Mucosa of descending colon (tissue), 3 donors: ENCODE data around the gene ABLIM2. TPM values are rescaled to one million over a fixed set of nuclear protein-coding genes. Genes with fewer than 3 reads are reported as not detected.

ENCODE experiments used
- ATAC-seq: fragments of 200-7000 bp; cut with Tn5 transposase; one replicate; pipeline ENCODE4 v1.9.1; 2020; ENCODE audit warnings: mild to moderate bottlenecking, moderate library complexity
- DNase-seq, 3 donors: peaks; one replicate each; pipeline ENCODE4 v3.0.0-alpha.2; 2020
- H3K36me3 ChIP-seq: fragments of 200-600 bp; one replicate; pipeline ENCODE4 v1.8.0; 2021; ENCODE audit warnings: low read depth, mild to moderate bottlenecking
- H3K4me1 ChIP-seq: fragments of 200-600 bp; one replicate; pipeline ENCODE4 v1.8.0; 2021; ENCODE audit warnings: low read depth, mild to moderate bottlenecking
- H3K4me3 ChIP-seq: fragments of 200-600 bp; one replicate; pipeline ENCODE4 v1.8.0; 2021; ENCODE audit warnings: mild to moderate bottlenecking
- H3K9me3 ChIP-seq: fragments of 200-600 bp; one replicate; pipeline ENCODE4 v1.8.0; 2021; ENCODE audit warnings: mild to moderate bottlenecking
- intact Hi-C, 2 donors: fragments of 100-400 bp; cut with DNase I in 1 of 2; cut with micrococcal nuclease in 1 of 2; formaldehyde crosslinking; loops; one replicate each; pipeline versions ENCODE4 v1.11.0 to v1.11.1; 2022; cut with DNase I, micrococcal nuclease
- total RNA-seq, 3 donors: library from RNA; stranded (reverse); fragmentation: NEBNext Ultra II Directional in 2 of 3; extraction: Animal tissue kit (Norgen Biotek cat#: 25700) in 2 of 3; gene quantifications; one replicate each; pipeline versions ENCODE4 v1.2.1 to v1.2.4, GENCODE V29; 2021 to 2023
- TF ChIP-seq, protein P1 (sequence below): fragments of 200-600 bp; IDR thresholded peaks from one replicate; pipeline ENCODE4 v1.8.0; 2022; ENCODE audit warnings: antibody characterized with exemption, mild to moderate bottlenecking
- donor health status: DM: no; HTN: no; CAD: no; lungs with moderate emphysema.
- donor health status: DM: no; HTN: no; CAD: no.
- donor health status: DM: no; HTN: yes; CAD: no.

ABLIM2 gene
- total RNA-seq, 3 donors from 2014 or later = 15.0 to 15.8 (median 15.5) TPM

- Histone ChIP-seq H3K9me3 (no peaks in the 10 kb centered on the region), H3K36me3 (no peaks in the 10 kb centered on the region), H3K4me3 (no peak overlapping the region), H3K4me1 (peaks cover 22% of the 10 kb centered on the region)
- intact Hi-C loops = no loop called here
- no peak for ATAC-seq
- TF ChIP-seq, protein P1, sequence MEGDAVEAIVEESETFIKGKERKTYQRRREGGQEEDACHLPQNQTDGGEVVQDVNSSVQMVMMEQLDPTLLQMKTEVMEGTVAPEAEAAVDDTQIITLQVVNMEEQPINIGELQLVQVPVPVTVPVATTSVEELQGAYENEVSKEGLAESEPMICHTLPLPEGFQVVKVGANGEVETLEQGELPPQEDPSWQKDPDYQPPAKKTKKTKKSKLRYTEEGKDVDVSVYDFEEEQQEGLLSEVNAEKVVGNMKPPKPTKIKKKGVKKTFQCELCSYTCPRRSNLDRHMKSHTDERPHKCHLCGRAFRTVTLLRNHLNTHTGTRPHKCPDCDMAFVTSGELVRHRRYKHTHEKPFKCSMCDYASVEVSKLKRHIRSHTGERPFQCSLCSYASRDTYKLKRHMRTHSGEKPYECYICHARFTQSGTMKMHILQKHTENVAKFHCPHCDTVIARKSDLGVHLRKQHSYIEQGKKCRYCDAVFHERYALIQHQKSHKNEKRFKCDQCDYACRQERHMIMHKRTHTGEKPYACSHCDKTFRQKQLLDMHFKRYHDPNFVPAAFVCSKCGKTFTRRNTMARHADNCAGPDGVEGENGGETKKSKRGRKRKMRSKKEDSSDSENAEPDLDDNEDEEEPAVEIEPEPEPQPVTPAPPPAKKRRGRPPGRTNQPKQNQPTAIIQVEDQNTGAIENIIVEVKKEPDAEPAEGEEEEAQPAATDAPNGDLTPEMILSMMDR = no peak
- no peak for DNase-seq
Observed at GRCh38 chr4:8195431-8195830, 36.8 kb upstream of the ABLIM2 start.

GRCh38 chr4:8194306-8195242 is 36.0 kb upstream of the ABLIM2 start:
- Histone ChIP-seq H3K4me3 (no peak overlapping the region), H3K9me3 (no peaks in the 10 kb centered on the region), H3K36me3 (no peaks in the 10 kb centered on the region), H3K4me1 (peaks cover 16% of the 10 kb centered on the region)
- TF ChIP-seq, protein P1 = no peak
- DNase-seq = no peak
- ATAC-seq = no peak
- intact Hi-C loops = no loop called here

- intact Hi-C loops = no loop called here
- peak; percentile 76 for ATAC-seq
Observed at GRCh38 chr4:8192748-8193738, 34.4 kb upstream of the ABLIM2 start.

DNA sequence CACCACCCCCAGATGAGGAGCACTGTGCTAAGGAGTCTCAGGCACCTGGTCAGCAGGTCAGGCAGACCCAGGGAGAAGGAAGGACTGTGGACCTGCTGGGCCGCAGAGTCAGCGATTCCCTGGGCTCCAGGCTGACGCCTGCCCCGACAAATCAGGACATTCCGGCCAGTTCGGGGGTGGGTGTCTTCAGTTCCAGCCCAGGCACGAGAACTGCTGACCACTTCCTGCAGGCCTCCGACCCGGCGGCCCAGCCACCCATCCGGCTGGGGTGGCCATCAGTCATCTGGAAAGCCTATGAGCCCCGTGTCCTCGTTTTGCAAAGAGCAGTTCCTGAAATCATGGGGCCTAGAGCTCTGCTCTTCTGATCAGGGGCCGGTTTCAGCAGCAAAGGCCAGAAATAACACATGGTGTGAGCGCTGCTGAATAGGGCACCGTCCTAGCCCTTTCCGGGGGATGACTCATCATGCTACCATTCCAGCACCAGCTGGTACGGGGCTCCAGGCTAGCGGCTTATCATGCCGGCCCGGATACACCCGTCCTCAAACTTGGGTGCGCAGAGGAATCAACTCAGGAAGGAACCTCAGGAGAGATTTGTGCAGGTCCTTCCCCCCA is 32.6 kb upstream of the ABLIM2 start:
- no peaks in the 10 kb centered on the region for H3K9me3 ChIP-seq
- DNase-seq (peak in 1 of 3 donors; percentile 51), ATAC-seq (peak; percentile 19)
- H3K36me3 ChIP-seq = no peaks in the 10 kb centered on the region
- H3K4me3 ChIP-seq = no peak overlapping the region
- intact Hi-C loops = no loop called here
- TF ChIP-seq, protein P1 = no peak
- no peaks in the 10 kb centered on the region for H3K4me1 ChIP-seq

More at GRCh38 chr4:8192748-8193738, 34.4 kb upstream of the ABLIM2 start:
- TF ChIP-seq, protein P1 = no peak
- H3K4me3 ChIP-seq = no peak overlapping the region
- no peaks in the 10 kb centered on the region for H3K36me3 ChIP-seq
- H3K9me3 ChIP-seq = no peaks in the 10 kb centered on the region
- H3K4me1 ChIP-seq = peaks cover 1% of the 10 kb centered on the region
- peak in 2 of 3 donors; percentile 71 to 90 for DNase-seq
